Measurements from ENCODE around the gene ADD1.

Gene ADD1

DNA sequence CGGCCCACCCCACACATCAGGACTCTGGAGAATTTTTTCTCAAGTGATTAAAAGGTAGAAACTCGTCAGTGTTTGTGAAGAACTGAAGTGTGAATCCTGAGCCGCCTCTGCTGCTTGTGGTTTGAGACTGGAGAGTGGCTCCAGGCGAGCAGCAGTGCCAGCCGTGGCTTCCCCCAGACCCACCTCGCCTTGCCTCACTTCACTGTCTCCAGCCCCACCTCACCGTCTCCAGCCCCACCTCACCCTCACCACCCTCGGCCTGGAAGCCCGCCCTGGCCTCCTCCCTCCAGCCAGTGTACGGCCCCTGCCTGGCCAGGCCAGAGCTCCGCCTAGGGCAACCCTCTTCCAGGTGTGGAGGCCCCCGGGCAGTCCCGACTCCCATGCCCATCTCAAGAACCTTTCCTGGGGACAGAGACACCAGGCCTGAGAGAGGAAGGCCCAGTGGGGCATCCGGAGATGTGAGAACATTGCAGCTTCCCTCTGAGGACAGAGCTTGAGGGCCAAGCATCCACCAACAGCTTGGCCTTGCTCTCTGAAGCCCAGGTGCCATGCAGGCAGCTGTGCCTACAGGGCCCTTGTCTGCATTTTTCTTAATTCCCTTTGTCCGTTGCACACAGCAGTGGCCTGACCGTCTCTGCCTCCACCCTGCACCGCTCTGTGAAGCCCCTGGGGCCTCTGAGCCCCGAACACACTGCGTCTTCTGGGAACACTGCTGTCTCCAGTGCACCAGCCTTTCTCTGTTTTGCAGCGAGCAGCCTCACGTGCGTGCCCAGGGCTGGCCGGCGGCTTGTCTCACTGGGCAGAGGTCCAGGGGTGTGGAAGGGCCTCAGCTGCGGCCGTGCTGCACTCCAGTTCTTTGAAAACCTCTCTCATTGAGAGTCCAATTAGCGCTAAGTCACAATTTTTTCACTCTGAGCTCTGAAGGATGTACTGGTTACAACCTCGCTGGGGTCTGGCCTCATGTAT lies 37.0 kb upstream of the ADD1 start:
- no peak for DNase-seq

DNA sequence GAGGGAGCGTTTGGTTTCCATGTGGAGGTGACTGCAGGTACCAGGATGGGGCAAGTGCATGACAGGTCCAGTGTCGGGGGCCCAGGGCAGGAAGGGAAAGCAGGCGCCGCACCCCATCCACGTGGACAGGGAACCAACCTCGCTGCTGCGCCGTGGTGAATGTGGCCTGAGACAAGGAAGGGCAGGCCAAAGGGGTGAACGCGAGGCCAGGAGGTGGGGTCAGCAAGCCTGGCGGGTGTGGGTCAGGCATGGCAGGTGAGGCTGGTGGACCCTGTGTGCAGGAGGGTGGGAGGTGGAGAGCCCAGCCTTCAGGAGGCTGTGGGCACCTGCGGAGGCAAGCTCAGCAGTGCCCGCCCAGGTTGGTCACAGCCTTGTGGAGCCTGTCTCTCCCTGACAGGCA lies 36.1 kb upstream of the ADD1 start:
- no peak for DNase-seq

DNA sequence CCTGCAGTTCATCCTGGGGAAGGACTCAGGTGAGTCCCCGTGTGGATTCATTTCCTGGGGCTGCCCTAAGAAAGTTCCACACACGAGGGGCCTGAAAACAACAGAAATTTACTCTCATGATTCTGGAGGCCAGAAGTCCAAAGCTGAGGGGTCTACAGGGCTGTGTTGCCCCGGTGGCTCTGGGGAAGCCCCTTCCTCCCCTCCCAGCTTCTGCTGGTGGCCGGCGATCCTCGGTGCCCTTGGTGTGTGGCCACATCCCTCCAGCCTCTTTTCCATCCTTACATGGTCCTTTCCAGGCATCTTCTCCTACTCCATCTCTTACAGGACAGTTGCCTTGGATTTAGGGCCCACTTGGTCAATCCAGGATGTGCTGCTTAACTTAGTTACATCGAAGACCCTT lies 35.6 kb upstream of the ADD1 start:
- no peak for DNase-seq

DNA sequence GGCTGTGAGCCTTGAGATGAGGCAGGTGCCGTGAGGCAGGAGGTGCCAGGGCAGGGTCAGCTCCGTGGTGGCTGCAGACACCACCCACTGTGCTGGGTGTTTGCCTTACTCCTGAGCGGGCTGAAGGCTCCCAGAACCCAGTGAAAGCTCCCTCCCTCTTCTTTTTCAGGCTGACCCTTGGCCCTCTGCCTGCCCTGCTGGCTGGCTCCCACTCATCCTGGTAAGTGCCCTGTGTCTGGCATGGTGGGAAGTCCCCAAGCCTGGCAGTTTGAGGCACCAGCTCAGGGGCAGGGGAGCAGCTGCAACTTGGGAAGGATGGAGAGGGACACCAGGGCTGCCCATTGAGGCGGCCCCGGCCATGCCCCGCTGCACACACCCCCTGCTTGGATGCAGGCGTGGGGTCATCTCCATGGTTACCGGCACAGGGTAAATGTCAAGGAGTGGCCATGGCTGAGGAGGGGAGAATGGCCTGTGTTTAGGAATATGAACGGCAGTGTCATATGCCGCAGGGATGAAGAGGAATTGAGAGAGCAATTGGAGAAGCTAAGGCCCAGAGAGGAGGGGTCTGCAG lies 33.9 kb upstream of the ADD1 start:
- DNase-seq, result no peak

DNA sequence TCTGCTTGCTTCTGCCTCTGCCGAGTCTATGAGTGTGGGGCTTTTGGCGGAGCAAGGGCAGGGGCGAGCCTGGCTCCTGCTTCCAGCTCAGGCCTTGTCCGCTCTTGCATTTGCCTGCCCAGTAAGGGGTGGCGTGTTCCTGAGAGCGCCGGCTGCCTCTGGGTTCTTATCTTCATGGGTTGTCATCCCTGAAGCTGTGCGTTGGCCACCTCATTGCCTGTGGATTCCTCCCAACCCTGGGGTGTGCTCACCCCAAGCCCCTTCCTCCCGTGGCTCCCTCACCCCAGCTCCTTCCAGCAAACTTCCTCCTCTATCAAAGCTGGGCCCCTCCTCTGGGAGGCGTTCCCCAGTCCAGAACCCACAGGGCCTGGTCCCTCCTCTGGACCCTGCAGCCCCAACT lies 33.3 kb upstream of the ADD1 start:
- DNase-seq, result no peak

DNA sequence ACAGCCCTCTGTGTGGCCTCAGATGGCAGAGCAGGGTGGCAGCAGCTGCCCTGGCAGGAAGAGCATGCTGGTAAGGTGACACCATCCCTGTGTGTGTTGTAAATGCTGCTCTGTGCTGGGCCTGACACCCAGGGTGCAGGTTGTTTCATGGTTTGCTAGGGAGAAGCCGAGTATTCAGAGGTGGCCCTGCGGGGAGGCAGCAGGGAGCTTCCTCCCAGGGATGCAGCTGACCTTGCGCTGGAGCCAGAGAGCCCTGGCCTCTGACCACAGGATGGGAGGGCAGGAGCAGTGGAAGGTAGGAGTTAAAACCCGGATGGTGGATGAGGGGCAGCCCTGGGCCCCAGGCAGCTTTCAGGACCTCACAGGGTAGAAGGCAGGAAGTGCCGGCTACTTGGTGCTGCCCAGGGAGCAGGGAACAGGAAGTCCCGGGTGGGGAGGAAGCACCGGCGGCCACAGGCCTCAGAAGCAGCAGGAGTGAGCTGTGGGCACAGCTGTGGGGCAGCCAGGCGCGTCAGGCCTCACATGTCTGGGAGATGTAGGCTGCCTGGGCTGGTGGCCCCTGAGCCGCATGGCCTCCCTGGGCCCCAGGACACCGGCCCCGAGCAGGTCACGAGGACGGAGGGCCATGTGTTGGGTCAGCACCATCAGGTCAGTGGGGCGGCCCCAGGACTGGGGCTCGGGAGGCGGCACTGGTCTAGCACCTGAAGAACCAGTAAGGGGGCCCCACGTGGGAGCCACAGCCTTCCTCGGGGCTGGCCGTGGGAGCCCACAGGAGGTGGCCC lies 31.6 kb upstream of the ADD1 start:
- peak; percentile 75 for DNase-seq

DNA sequence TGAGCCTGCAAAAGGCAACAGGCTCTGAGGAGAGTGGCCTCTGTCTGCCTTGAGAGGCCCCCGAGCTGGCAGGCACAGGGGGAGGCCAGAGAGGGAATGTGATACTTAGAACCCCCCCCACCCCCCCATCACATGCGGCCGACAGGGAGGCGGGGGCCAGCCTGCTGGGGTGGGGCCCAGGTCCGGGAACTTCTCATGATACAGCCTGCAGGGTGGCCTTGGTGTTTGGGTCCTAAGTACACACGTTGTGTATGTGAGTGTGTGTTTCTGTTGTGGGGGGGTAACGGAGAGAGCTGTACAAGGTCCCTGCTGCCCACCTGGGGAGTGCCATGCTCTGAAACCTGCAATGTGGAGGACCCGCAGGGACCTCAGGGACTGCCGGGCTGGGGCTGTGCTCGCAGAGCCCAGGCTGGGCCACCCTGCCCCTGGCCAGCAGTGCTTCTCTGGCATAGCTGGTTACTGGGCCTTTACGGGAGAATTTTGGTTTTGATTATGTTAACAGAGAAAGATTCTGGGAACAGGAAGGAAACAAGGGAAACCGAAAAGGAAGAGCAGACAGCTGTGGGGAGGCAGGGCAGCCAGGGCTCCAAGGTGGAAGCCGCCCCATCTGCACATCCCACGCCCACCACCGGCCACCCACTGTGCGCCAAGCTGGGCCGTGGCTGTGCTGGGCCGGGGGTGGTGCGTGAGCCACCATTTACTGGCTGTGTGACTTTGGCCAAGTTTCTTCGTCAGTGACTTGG lies 30.9 kb upstream of the ADD1 start:
- DNase-seq, result no peak

DNA sequence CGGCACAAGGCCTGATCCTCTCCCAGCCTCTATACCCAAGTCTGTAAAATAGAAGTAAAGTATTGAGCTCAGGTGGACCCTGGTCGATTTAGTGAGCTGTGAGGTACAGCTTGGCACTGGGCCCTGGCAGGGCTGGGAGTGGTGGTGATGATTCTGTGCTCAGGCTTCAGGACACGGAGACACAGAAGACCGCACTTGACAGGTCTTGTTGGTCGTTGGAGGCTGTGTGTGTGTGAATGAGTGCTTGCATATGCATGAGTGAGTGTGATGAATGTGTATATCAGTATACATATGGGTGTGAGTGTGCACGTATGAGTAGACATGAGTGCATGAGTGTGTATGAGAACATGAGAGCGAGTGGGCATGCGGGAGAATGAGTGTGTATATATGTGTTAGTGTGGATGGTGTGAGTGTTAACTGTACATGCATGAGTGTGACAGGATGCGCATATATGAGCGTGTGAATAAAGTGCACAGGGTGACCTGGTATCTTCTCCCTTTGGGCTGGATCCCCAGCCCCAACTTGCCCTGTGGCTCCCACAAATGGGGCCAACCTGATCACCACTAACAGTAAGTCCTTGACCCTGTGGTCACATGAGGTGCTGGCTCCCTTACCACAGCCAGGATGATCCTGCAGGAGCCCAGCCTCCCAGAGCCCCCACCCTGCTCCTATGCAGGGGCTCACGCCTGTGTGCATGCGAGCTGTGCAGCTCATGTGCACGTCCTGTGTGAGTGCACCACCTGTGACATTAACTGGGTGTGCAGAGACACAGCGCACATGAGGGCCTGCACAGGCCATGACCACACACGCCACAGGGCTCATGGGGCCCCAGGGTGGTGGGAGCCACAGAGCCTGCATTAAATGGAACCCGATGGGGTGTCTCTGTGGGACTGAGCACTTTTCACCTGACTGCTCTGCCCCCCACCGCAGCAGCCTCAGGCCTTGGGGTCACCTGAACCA lies 29.9 kb upstream of the ADD1 start:
- DNase-seq, result no peak

GRCh38 chr4:2814627-2815270 lies 28.9 kb upstream of the ADD1 start:
- peak; percentile 27 for DNase-seq

DNA sequence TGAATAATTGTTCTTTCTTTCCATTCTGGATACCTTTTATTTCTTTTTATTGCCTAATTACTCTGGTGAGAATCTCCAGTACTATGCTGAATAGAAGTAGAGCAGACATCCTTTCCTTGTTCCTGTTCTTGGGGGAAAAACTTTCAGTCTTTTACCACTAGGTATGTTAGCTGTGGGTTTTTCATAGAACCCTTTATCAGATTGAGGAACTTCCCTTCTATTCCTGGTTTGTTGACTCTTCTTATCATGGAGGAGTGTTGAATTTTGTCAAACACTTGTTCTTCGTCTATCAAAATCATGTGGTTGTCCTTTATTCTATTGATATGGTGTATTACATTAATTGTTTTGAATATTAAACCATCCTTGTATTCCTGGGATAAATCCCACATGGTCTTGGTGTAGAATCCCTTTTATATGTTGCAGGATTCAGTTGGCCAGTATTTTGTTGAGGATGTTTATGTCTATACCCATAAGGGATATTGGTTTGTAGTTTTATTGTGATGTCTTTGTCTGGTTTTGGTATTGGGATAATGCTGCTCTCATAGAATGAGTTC lies 27.2 kb upstream of the ADD1 start:
- DNase-seq, result no peak

DNA sequence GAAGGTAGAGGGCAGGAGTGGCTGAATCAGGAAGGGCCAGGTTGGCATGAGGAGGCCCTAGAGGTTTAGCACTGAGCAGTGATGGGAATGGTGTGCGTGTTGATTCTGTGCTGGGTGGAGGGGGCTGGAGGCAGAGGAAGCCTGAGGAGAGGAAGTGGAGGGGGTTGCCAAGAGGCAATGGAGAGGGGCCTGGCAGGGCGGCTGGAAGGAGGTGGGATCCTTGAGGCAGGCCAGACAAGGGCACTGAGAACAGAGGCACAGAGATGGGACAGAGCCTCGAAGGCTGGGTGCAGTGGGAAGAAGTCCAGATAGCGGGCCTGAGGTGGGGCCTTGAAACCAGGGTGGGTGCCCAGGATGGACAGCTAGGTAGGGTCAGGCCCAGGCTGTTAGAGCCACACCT lies 26.5 kb upstream of the ADD1 start:
- no peak for DNase-seq

DNA sequence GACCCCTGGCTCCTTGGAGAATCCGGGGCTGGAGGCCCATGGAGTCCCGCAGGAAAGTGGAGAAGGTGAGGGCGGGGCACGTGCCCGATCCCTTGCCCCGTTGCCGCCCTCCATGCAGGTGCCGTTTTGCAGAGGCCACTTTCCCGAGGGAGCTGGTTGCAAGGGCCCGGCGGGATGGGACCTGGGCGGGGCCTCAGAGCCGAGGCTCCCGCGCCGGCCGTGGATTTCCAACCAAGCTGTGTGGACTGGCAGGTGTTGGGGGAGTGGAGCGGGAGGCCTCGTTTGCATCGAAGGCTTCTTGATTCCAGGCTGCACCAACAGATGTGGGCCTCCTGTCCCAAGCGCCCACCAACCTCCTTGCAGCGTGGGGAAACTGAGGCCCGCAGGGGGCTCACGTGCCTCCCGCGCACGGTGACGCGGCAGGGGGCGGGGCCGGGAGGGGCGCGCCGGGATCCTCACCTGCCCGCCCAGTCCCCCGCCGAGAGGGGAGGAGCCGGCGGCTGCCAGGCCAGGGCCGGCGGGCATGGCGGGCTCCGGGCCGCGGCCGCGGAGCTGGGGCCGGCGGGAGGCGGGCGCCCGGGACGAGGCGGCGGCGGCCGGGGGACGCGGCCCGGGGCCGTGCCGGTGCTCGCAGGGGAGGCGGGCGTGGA lies 25.8 kb upstream of the ADD1 start:
- DNase-seq, result no peak

DNA sequence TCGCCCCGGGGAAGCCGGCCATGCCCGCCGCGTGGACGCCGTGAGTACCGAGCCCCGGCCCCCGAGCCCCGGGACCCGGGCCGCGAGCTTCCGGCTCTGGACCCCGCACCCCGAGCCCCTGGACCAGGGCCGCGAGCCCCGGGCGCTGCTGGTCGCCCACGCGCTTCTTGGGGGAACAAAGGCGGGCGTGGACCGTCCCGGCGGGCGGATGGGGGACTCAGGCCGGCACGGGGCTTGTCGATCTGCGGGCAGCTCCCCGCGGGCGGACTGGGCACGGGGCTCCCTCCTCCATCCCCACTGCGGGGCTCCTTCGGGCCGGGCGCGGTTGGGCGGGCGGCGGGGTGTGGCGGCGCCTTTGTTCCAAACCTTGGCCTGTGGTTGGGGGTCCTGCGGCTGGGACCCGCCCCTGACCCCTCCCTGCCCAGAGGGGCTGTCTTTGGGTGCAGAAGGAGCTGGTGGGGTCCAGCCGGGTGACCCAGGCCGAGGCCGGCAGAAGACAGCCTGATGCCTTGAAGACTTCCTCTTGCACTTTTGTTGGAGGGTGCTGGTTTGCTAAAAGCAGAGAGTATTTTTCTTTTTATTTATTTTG lies 25.2 kb upstream of the ADD1 start:
- DNase-seq, result no peak

- no peak for DNase-seq
Observed at GRCh38 chr4:2819244-2820215, 24.1 kb upstream of the ADD1 start.

- DNase-seq, result no peak
Observed at GRCh38 chr4:2820216-2820982, 23.2 kb upstream of the ADD1 start.

- DNase-seq, result peak; percentile 0
Observed at GRCh38 chr4:2822461-2823300, 21.0 kb upstream of the ADD1 start.

DNA sequence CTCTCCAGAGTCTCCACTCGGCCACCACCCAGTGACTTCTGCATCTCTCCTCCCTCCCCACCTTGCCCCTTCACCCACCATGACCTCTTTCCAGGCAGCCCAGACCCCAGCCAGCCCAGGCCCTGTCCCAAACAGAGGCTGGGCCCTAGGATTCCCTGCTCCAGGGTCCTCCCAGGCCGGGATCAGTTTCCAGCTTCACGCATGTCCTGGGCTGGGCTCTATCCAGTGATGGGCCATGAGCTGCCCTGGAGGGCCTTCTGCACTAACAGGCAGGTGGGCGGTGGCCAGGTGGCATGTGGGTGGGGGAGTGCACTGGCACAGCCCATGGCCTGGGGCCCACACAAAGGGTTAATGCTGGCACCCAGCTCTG lies 20.4 kb upstream of the ADD1 start:
- DNase-seq, result peak; percentile 0
